Measurements from ENCODE around the gene FOCAD.
A peak's percentile ranks its signal among the peaks of the same experiment; 100 is the strongest.

FOCAD gene

GRCh38 chr9:20981486-20981885, 297.4 kb downstream of the FOCAD start:
- peak; percentile 86 for DNase-seq

- DNase-seq = no peak
Observed at GRCh38 chr9:20984506-20984905, 300.4 kb downstream of the FOCAD start.

GRCh38 chr9:20985851-20986600, 302.0 kb downstream of the FOCAD start:
- peak; percentile 58 for DNase-seq

- no peak for DNase-seq
Observed at GRCh38 chr9:20987521-20987920, 303.5 kb downstream of the FOCAD start.

- DNase-seq = no peak
Observed at GRCh38 chr9:20988061-20988460, 304.0 kb downstream of the FOCAD start.

- DNase-seq = peak; percentile 39
Observed at GRCh38 chr9:20988671-20989315, 304.7 kb downstream of the FOCAD start.

- DNase-seq = no peak
Observed at GRCh38 chr9:20989923-20990341, 305.9 kb downstream of the FOCAD start.

- DNase-seq = no peak
Observed at GRCh38 chr9:20990867-20991266, 306.8 kb downstream of the FOCAD start.

GRCh38 chr9:20994486-20994885, 310.4 kb downstream of the FOCAD start:
- no peak for DNase-seq

GRCh38 chr9:20995616-20996015, 311.6 kb downstream of the FOCAD start:
- DNase-seq = no peak

GRCh38 chr9:20996809-20997208, 312.8 kb downstream of the FOCAD start:
- no peak for DNase-seq

GRCh38 chr9:20997503-20998076, 313.5 kb downstream of the FOCAD start:
- DNase-seq = no peak

GRCh38 chr9:21001581-21001980, 317.5 kb downstream of the FOCAD start:
- no peak for DNase-seq

- DNase-seq = no peak
Observed at GRCh38 chr9:21002040-21002439, 318.0 kb downstream of the FOCAD start.

- DNase-seq = no peak
Observed at GRCh38 chr9:21015129-21015815, 331.2 kb downstream of the FOCAD start.

GRCh38 chr9:21015995-21016394, 331.9 kb downstream of the FOCAD start:
- no peak for DNase-seq

- peak; percentile 91 for DNase-seq
Observed at GRCh38 chr9:21016701-21017491, 332.8 kb downstream of the FOCAD start.

GRCh38 chr9:21018177-21018576, 334.1 kb downstream of the FOCAD start:
- DNase-seq = no peak

GRCh38 chr9:21023861-21024260, 339.8 kb downstream of the FOCAD start:
- DNase-seq = no peak

- peak; percentile 70 for DNase-seq
Observed at GRCh38 chr9:21027295-21027694, 343.2 kb downstream of the FOCAD start.

- DNase-seq = peak; percentile 18
Observed at GRCh38 chr9:21028466-21028865, 344.4 kb downstream of the FOCAD start.

- no peak for DNase-seq
Observed at GRCh38 chr9:21029661-21030060, 345.6 kb downstream of the FOCAD start.
